ENCODE measurements around the gene OSM. TPM values are rescaled to one million over a fixed set of nuclear protein-coding genes. Genes with fewer than 3 reads are reported as not detected.
A peak's percentile ranks its signal among the peaks of the same experiment; 100 is the strongest.

OSM gene
- total RNA-seq, 4 donors from 2014 or later = 0.57 to 8.3 TPM; not detected in 2

DNA sequence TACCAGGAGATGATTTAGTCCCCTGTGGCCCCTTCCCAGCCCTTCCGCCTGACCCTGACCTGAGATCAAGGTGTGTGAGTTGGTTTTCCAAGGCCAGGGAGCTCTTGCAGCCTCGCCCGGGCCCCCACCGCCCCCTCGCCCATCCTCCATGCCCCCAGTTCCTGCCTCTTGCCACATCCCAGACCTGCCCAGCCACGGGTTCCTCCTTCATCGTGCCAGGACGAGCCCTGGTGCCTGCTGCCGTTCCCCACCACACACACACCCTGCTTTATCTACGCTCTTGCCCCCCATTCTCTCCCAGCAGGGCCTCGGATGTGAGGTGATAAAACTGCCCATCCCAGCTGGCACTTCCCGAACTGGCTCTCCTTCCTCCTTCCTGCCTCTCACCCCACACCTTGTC, 18.7 kb downstream of the OSM start:
- intact Hi-C loops (cut with DNase I) = no loop called here
- no peak for DNase-seq (ENCODE audit: extremely low spot score)
- Histone ChIP-seq H3K27me3 (peaks cover 0 to 73% (median 10%) of the 10 kb centered on the region in 4 donors), H3K9me3 (no peaks in the 10 kb centered on the region), H3K36me3 (no peaks in the 10 kb centered on the region), H3K4me3 (no peak overlapping the region), H3K4me1 (peaks cover 23 to 50% (median 43%) of the 10 kb centered on the region in 4 donors), H3K27ac (replicated peaks in 1 of 4) (no peak overlapping the region)
- WGBS = 91% methylated on average over 12 of the region's 12 CpGs
- TF ChIP-seq EP300 (IDR thresholded peaks at IDR 0.05) (no peak), POLR2A (IDR thresholded peaks at IDR 0.05; ENCODE audit: low read depth) (no peak), POLR2AphosphoS5 (IDR thresholded peaks at IDR 0.05) (no peak)
- TF ChIP-seq, protein P1, sequence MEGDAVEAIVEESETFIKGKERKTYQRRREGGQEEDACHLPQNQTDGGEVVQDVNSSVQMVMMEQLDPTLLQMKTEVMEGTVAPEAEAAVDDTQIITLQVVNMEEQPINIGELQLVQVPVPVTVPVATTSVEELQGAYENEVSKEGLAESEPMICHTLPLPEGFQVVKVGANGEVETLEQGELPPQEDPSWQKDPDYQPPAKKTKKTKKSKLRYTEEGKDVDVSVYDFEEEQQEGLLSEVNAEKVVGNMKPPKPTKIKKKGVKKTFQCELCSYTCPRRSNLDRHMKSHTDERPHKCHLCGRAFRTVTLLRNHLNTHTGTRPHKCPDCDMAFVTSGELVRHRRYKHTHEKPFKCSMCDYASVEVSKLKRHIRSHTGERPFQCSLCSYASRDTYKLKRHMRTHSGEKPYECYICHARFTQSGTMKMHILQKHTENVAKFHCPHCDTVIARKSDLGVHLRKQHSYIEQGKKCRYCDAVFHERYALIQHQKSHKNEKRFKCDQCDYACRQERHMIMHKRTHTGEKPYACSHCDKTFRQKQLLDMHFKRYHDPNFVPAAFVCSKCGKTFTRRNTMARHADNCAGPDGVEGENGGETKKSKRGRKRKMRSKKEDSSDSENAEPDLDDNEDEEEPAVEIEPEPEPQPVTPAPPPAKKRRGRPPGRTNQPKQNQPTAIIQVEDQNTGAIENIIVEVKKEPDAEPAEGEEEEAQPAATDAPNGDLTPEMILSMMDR (IDR thresholded peaks at IDR 0.05) = no peak

DNA sequence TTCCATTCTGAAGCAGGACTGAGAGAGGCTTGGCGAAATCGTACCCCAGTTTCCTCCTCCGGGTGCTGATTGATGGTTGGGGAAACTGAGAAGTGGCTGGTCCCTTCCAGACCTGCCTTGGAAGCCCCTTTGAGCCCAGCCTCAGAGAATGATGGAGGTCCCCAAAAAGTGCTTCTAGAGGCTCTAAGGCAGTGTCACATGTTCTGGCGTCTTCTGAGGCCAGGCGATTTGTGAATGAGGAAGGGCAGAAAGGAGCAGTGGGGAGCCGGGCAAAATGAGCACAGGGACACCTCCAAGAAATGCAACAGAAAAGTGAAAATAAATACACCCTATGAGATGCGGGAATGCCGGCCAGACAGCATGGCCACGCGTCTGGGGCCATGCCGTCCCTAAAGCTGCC, 19.1 kb downstream of the OSM start:
- H3K9me3 ChIP-seq = no peaks in the 10 kb centered on the region
- intact Hi-C loops (cut with DNase I) = no loop called here
- H3K27ac ChIP-seq (replicated peaks in 1 of 4) = peak overlapping the region in 1 of 4 donors; percentile 18
- H3K4me1 ChIP-seq = peaks cover 18 to 46% (median 39%) of the 10 kb centered on the region in 4 donors
- TF ChIP-seq EP300 (IDR thresholded peaks at IDR 0.05) (no peak), POLR2A (IDR thresholded peaks at IDR 0.05; ENCODE audit: low read depth) (no peak), POLR2AphosphoS5 (IDR thresholded peaks at IDR 0.05) (no peak)
- TF ChIP-seq, protein P1 (IDR thresholded peaks at IDR 0.05) = no peak
- no peak overlapping the region for H3K4me3 ChIP-seq
- no peak for DNase-seq (ENCODE audit: extremely low spot score)
- no peaks in the 10 kb centered on the region for H3K36me3 ChIP-seq
- 83% methylated on average over 11 of the region's 11 CpGs for WGBS
- peaks cover 0 to 76% (median 10%) of the 10 kb centered on the region in 4 donors for H3K27me3 ChIP-seq

DNA sequence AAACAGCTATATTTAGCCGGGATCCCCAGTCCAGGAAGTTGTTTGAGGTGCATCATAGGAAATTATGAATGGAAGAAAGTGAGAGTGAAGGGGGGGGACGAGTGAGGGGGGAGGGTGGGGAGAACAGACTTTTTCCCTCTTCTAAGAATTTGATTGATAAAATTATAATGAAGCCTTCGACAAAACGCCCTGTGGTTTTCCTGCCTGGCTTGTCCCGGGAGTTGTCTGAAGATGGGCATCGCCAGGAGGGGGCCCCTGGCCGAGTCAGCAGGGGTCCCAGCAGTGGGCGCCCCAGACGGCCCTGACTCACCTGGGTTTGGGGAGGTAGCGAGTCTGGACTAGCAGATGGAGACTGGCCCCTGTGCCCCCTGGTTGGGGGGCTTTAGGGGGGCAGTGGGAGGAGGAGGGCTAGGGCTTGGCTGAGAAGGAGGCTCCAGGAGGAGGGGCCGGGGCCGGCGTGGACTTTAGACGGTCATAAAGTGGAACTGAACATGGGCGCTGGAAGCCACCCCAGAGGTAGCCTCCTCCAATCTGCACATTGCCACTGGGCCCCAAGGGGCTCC, 19.8 kb downstream of the OSM start:
- peak overlapping the region in 1 of 4 donors; percentile 18 for H3K27ac ChIP-seq (replicated peaks in 1 of 4)
- peaks cover 0 to 76% (median 10%) of the 10 kb centered on the region in 4 donors for H3K27me3 ChIP-seq
- intact Hi-C loops (cut with DNase I) = no loop called here

DNA sequence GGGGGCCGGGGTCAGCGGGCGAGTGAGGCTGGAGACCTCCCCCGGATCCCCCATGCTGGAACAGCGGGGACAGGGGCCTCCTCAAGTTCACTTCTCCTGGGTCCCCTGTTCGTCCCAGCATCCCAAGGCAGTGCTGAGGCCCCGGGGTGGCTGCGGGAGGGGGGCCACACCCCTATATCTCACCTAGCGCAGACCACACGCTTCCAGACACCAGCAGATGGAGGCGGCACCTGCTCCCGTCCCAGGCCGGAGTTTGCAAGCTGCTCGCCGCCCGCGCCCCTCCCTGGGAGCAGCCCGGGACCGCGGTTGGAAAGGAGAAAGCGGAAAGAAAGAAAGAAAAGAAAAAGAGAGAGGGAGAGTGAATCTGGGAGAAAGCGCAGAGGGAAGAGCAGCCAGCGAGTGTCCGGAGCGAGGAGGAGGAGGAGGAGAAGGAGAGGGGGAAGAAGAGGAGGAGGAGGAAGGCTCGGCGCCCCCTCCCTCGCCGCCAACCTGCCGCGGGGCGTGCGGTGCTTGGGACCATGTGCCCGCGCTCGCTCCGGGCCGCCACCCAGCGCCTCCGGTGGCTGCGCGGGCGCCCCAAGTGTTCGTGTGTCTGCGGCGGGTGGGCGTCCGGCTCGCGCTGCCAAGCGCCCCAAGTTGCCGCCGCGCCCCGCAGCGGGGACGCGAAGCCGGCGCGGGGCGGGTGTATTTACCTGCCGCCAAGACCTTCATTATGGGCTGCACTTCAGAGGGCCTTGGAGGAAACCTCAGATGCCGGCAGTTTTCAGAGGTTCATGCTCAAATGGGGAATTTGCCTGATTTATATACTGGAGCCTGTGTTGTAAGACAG, 20.5 kb downstream of the OSM start, which contains the start of gene LIF:
Gene LIF (minus strand): TSS at position 775 of the 829 bp plus-strand sequence. CDS start 64 bp downstream, at position 711.
- 2% methylated on average over 36 of the region's 64 CpGs for WGBS
- H3K9me3 ChIP-seq = no peaks in the 10 kb centered on the region
- H3K27ac ChIP-seq (replicated peaks in 1 of 4) = peak within 1 kb of the TSS; percentile 23 to 48 (median 34)
- TF ChIP-seq EP300 (IDR thresholded peaks at IDR 0.05) (no peak), POLR2A (IDR thresholded peaks at IDR 0.05; ENCODE audit: low read depth) (no peak)
- TF ChIP-seq, protein P1 (IDR thresholded peaks at IDR 0.05) = peak in 1 of 3 experiments; percentile 9
- H3K4me1 ChIP-seq = peaks cover 14 to 42% (median 36%) of the 10 kb centered on the region in 4 donors
- peaks cover 0 to 78% (median 10%) of the 10 kb centered on the region in 4 donors for H3K27me3 ChIP-seq
- H3K4me3 ChIP-seq = peak within 1 kb of the TSS; percentile 52 to 63 (median 53)
- intact Hi-C loops (cut with DNase I) = no loop called here
- no peak for DNase-seq (ENCODE audit: extremely low spot score)
- no peaks in the 10 kb centered on the region for H3K36me3 ChIP-seq

More for the DNA sequence above, 19.8 kb downstream of the OSM start:
- no peak for DNase-seq (ENCODE audit: extremely low spot score)
- Histone ChIP-seq H3K36me3 (no peaks in the 10 kb centered on the region), H3K9me3 (no peaks in the 10 kb centered on the region), H3K4me1 (peaks cover 14 to 41% (median 35%) of the 10 kb centered on the region in 4 donors), H3K4me3 (peak overlapping the region; percentile 52 to 63 (median 53))
- TF ChIP-seq, protein P1 (IDR thresholded peaks at IDR 0.05) = no peak
- WGBS = 22% methylated on average over 9 of the region's 15 CpGs
